GM12878 (cell line): Measurements from ENCODE around the gene PLPP3. TPM values are rescaled to one million over a fixed set of nuclear protein-coding genes. Genes with fewer than 3 reads are reported as not detected.

Experiments
- ATAC-seq: fragments of 200-7000 bp; cut with Tn5 transposase; 3 replicates; pipeline ENCODE4 v1.9.1; 2020; ENCODE audit warnings: mild to moderate bottlenecking, moderate library complexity
- BruUV-seq: library from RNA; stranded (reverse); fragments of 400-500 nt; replicated peaks from 2 replicates; lab custom pipeline; 2021; lab: Mats Ljungman, UMichigan
- CTCF ChIA-PET: fragments of 300-600 bp; sonication (Branson Sonifier 250); formaldehyde crosslinking; extraction: SDS; loops from one replicate; lab custom pipeline; 2021; ENCODE audit warnings: inconsistent platforms; lab: Yijun Ruan, JAX
- POLR2A ChIA-PET: fragments of 350-600 bp; formaldehyde crosslinking; extraction: SDS; loops from one replicate; lab custom pipeline; 2021; ENCODE audit warnings: inconsistent platforms; lab: Charles Lee
- RAD21 ChIA-PET: fragments of 300-600 bp; sonication (Branson Sonifier 250); formaldehyde crosslinking; loops from one replicate; lab custom pipeline; 2023; ENCODE audit warnings: antibody characterized with exemption; ENCODE audit not compliant: unreplicated experiment; lab: Charles Lee
- SMC1A ChIA-PET: fragments of 300-600 bp; sonication (Branson Sonifier 250); formaldehyde crosslinking; loops from one replicate; lab custom pipeline; 2023; ENCODE audit not compliant: unreplicated experiment, uncharacterized antibody; lab: Charles Lee
- DNase-seq: peaks from one replicate; pipeline ENCODE4 v3.0.0-alpha.2; 2011; ENCODE audit warnings: low read depth, low spot score
- FAIRE-seq: peaks from 3 replicates; lab custom pipeline; 2011; peaks lifted over from hg19 to GRCh38; lab: Jason Lieb, UNC
- H2AFZ ChIP-seq: 2 replicates; pipeline ENCODE4 v1.6.0; 2011; ENCODE audit warnings: low read depth, low read length, control low read depth; ENCODE audit not compliant: control insufficient read depth
- H3K27ac ChIP-seq: 2 replicates; pipeline ENCODE4 v1.5.1; 2011; ENCODE audit warnings: control low read depth; ENCODE audit not compliant: control insufficient read depth, insufficient read depth
- H3K27me3 ChIP-seq, 2 experiments: replicated peaks in 1 of 2; 2 replicates each; pipeline versions ENCODE4 v1.6.0 to v1.6.1; 2011; ENCODE audit warnings: low read length in 1 of 2; ENCODE audit not compliant: control insufficient read depth in 2 of 2, insufficient read depth in 2 of 2
- H3K36me3 ChIP-seq, 2 experiments: 2 replicates each; pipeline ENCODE4 v1.5.1; 2011; ENCODE audit warnings: low read length in 1 of 2; ENCODE audit not compliant: control insufficient read depth in 2 of 2, insufficient read depth in 2 of 2
- H3K4me1 ChIP-seq: 2 replicates; pipeline ENCODE4 v1.6.1; 2011; ENCODE audit warnings: mild to moderate bottlenecking, low read length, moderate library complexity, mixed read lengths; ENCODE audit not compliant: control insufficient read depth, insufficient read depth
- H3K4me2 ChIP-seq: 2 replicates; pipeline ENCODE4 v1.6.0; 2011; ENCODE audit warnings: control low read depth; ENCODE audit not compliant: control insufficient read depth, insufficient read depth
- H3K4me3 ChIP-seq: fragments of 200-600 bp; sonication (generic); 2 replicates; pipeline ENCODE4 v1.5.1; 2016
- H3K79me2 ChIP-seq: 2 replicates; pipeline ENCODE4 v1.6.0; 2011; ENCODE audit warnings: low read length; ENCODE audit not compliant: control insufficient read depth, insufficient read depth
- H3K9ac ChIP-seq: 2 replicates; pipeline ENCODE4 v1.8.0; 2011; ENCODE audit warnings: low read length, control low read depth, mixed read lengths; ENCODE audit not compliant: control insufficient read depth, insufficient read depth
- H3K9me3 ChIP-seq: replicated peaks from 3 replicates; pipeline ENCODE4 v1.5.1; 2011; ENCODE audit warnings: mild to moderate bottlenecking, low read length; ENCODE audit not compliant: control insufficient read depth, insufficient read depth
- H4K20me1 ChIP-seq: 2 replicates; pipeline ENCODE4 v1.6.0; 2011; ENCODE audit not compliant: control insufficient read depth, insufficient read depth
- ATF3 ChIP-seq: IDR thresholded peaks from 2 replicates; pipeline ENCODE4 v1.6.1; 2011; ENCODE audit warnings: low read depth, mild to moderate bottlenecking, low read length, moderate library complexity, borderline replicate concordance; ENCODE audit errors: extremely low read depth
- ATF7 ChIP-seq: fragments of 450-650 bp; IDR thresholded peaks from 2 replicates; pipeline ENCODE4 v1.6.1; 2016; ENCODE audit warnings: low read depth, mild to moderate bottlenecking
- CHD4 ChIP-seq: fragments of 200-600 bp; sonication (generic); IDR thresholded peaks from 2 replicates; pipeline ENCODE4 v1.6.1; 2016; ENCODE audit warnings: mild to moderate bottlenecking
- EP300 ChIP-seq, 2 experiments: fragments of 150-350 bp in 1 of 2; IDR thresholded peaks; 2 replicates each; pipeline ENCODE4 v1.6.1; 2011 to 2012; ENCODE audit warnings: low read depth in 2 of 2, low read length in 2 of 2, borderline replicate concordance in 1 of 2, improper control_type of control experiment in 1 of 2, inconsistent platforms in 1 of 2; ENCODE audit not compliant: control insufficient read depth in 1 of 2
- FOXM1 ChIP-seq: IDR thresholded peaks from 2 replicates; pipeline ENCODE4 v1.6.1; 2012; ENCODE audit warnings: low read depth, mild to moderate bottlenecking, inconsistent platforms, low read length, moderate library complexity
- JUND ChIP-seq: IDR thresholded peaks from 2 replicates; pipeline ENCODE4 v1.6.1; 2012; ENCODE audit warnings: low read depth, mild to moderate bottlenecking, low read length, improper control_type of control experiment, moderate library complexity
- MEF2B ChIP-seq: fragments of 450-650 bp; IDR thresholded peaks from 2 replicates; pipeline ENCODE4 v1.6.1; 2018; ENCODE audit warnings: mild to moderate bottlenecking, moderate library complexity; ENCODE audit not compliant: partially characterized antibody, poor library complexity, severe bottlenecking
- PKNOX1 ChIP-seq: fragments of 450-650 bp; IDR thresholded peaks from 2 replicates; pipeline ENCODE4 v1.6.1; 2016; ENCODE audit warnings: mild to moderate bottlenecking
- PML ChIP-seq: IDR thresholded peaks from 2 replicates; pipeline ENCODE4 v1.6.1; 2012; ENCODE audit warnings: low read length, inconsistent platforms
- SMAD5 ChIP-seq: IDR thresholded peaks from 2 replicates; pipeline ENCODE4 v1.6.1; 2016; ENCODE audit warnings: antibody characterized with exemption, low read depth
- ZBED1 ChIP-seq: IDR thresholded peaks from 2 replicates; pipeline ENCODE4 v1.6.1; 2016; ENCODE audit warnings: borderline replicate concordance
- ZNF384 ChIP-seq: IDR thresholded peaks from 2 replicates; pipeline ENCODE4 v1.6.1; 2012; ENCODE audit warnings: low read depth, mild to moderate bottlenecking, low read length, improper control_type of control experiment, borderline replicate concordance
- WGBS: methylation state at CpG from one replicate; pipeline ENCODE4 v1.1.6; 2016; ENCODE audit warnings: low lambda C conversion rate; ENCODE audit not compliant: insufficient replicate concordance, insufficient coverage; ENCODE audit errors: missing lambda C conversion rate; 5-methylcytosine and 5-hydroxymethylcytosine counted together
- in situ Hi-C: fragments of 300-500 bp; cut with MboI; formaldehyde crosslinking; loops from 9 replicates; pipeline ENCODE4 v1.14.3; 2018; ENCODE audit warnings: mixed read lengths
- intact Hi-C: fragments of 100-400 bp; cut with micrococcal nuclease; formaldehyde crosslinking; loops from one replicate; pipeline ENCODE4 v1.14.2; 2022; ENCODE audit not compliant: unreplicated experiment
- polyA plus RNA-seq, 11 experiments: library from polyadenylated mRNA; depleted of rRNA in 4 of 11; unstranded in 6 of 11; stranded (reverse) in 5 of 11; fragments of >200 nt; fragmentation: Nextera tagmentation in 4 of 11; fragmentation: Illumina TruSeq in 1 of 11; extraction: Ambion mirVana in 4 of 11; extraction: Trizol in 1 of 11; gene quantifications; 1 replicate in 1 of 11; 2 replicates in 10 of 11; pipeline versions ENCODE4 v1.2.1 to v1.2.3, GENCODE V29; 2011 to 2016; ENCODE audit warnings: inconsistent platforms in 2 of 11, missing spikeins in 2 of 11, low read depth in 1 of 11
- total RNA-seq, 4 experiments: library from RNA; depleted of rRNA in 3 of 4; stranded (reverse); fragments of >200 nt in 3 of 4; fragmentation: Illumina TruSeq in 1 of 4; extraction: Trizol in 1 of 4; gene quantifications; 2 replicates each; pipeline versions ENCODE4 v1.2.1 to v1.2.3, GENCODE V29; 2013 to 2021

The PLPP3 gene
- total and polyA plus RNA-seq, 10 of the 15 experiments (the other 5 are each of a cell fraction or from before 2014, with no cell fraction given): 6.4 to 26.8 (median 9.5) TPM

- H3K27ac ChIP-seq: no peak overlapping the region
- ChIA-PET POLR2A (interaction anchor here (0.7 to 11.1 kb wide), 6 partner anchors 8 to 689 kb away, joined by 3 to 195 read pairs (median 4); partner anchors contain the start of gene PLPP3), RAD21 (interaction anchor here (1.0 to 11.4 kb wide), 9 partner anchors 8 to 287 kb away, joined by 4 to 381 read pairs (median 39); partner anchors contain the start of gene PLPP3), CTCF (interaction anchor here (0.6 to 11.0 kb wide), 6 partner anchors 13 to 157 kb away, joined by 3 to 253 read pairs (median 4); partner anchors contain the start of gene PLPP3), SMC1A (interaction anchor here (0.8 to 14.1 kb wide), 15 partner anchors 11 to 495 kb away, joined by 3 to 439 read pairs (median 6); partner anchors contain the start of gene PLPP3)
- TF ChIP-seq ZBED1: no peak
- peak; percentile 34; the same call in 1 of the 2 replicates for TF ChIP-seq ATF7
- H4K20me1 ChIP-seq: no peaks in the 10 kb centered on the region
- DNase-seq (no peak), FAIRE-seq (no peak), ATAC-seq (no peak)
- intact Hi-C loops (loop anchor here (10.0 kb wide), 1 partner anchor 1351 kb away; the partner anchor contains the start of gene USP24), in situ Hi-C loops (no loop called here)
- no peaks in the 10 kb centered on the region for H3K36me3 ChIP-seq
- H3K4me3 ChIP-seq: no peak overlapping the region
- no peak overlapping the region for H2AFZ ChIP-seq
- no peaks in the 10 kb centered on the region for H3K79me2 ChIP-seq
- WGBS: 64% methylated on average over 9 of the region's 9 CpGs
- 0 out of 4 replicates have a peak, but pooled peaks cover 0 to 2% of the 10 kb centered on the region in 2 experiments for H3K27me3 ChIP-seq
- H3K4me2 ChIP-seq: no peak overlapping the region
- no TSS peak for BruUV-seq
- no peaks in the 10 kb centered on the region; the same call in 1 of the 2 replicates for H3K4me1 ChIP-seq
- H3K9me3 ChIP-seq: no peaks in the 10 kb centered on the region
- H3K9ac ChIP-seq: no peak overlapping the region
Measured at GRCh38 chr1:56566061-56566744, 13.2 kb downstream of the PLPP3 start.

DNA sequence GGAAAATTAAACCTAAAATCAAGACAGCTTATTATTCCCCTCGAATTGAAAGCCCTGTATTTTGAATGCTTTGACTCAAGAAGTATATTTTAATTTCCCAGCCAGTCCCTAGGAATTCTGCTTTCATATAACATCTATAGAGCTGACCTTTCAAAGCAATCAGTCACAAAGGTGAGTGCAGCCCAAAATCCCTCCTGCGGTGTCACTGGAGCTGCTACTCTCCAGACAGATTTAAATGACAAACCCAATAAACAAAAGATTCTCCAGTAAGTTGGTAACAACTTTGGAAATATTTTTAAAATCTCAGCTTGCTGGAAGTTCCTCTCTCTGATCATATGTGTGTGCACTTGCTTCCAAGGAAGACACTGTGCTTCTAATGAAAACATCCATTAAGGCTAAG, 14.7 kb downstream of the PLPP3 start:
- H3K9me3 ChIP-seq: no peaks in the 10 kb centered on the region
- H3K27me3 ChIP-seq: no peaks in the 10 kb centered on the region
- H3K4me2 ChIP-seq: no peak overlapping the region
- ATAC-seq: no peak
- FAIRE-seq: no peak
- ChIA-PET RAD21 (interaction anchor here (0.7 to 11.4 kb wide), 20 partner anchors 10 to 704 kb away, joined by 3 to 381 read pairs (median 6); partner anchors contain the start of gene PLPP3), CTCF (interaction anchor here (0.6 to 11.0 kb wide), 16 partner anchors 9 to 436 kb away, joined by 3 to 253 read pairs (median 4); partner anchors contain the start of gene PLPP3), SMC1A (interaction anchor here (0.9 to 14.1 kb wide), 25 partner anchors 12 to 1357 kb away, joined by 3 to 439 read pairs (median 5); partner anchors contain the start of gene PLPP3), POLR2A (interaction anchor here (0.6 to 11.1 kb wide), 12 partner anchors 10 to 233 kb away, joined by 3 to 195 read pairs (median 4); partner anchors contain the start of gene PLPP3)
- WGBS: 19% methylated on average over 2 of the region's 2 CpGs
- H3K36me3 ChIP-seq: no peaks in the 10 kb centered on the region
- no peak for DNase-seq
- no peak overlapping the region for H2AFZ ChIP-seq
- no peak overlapping the region for H3K9ac ChIP-seq
- H3K79me2 ChIP-seq: no peaks in the 10 kb centered on the region
- no TSS peak for BruUV-seq
- H3K4me3 ChIP-seq: no peak overlapping the region
- in situ Hi-C loops: no loop called here
- intact Hi-C loops: loop anchor here (2.0 to 10.0 kb wide), 2 partner anchors 40 to 1350 kb away; partner anchors contain the start of gene USP24
- no peaks in the 10 kb centered on the region for H4K20me1 ChIP-seq
- H3K27ac ChIP-seq: no peak overlapping the region
- H3K4me1 ChIP-seq: no peaks in the 10 kb centered on the region; the same call in 1 of the 2 replicates
- TF ChIP-seq JUND: no peak
- TF ChIP-seq ZNF384: no peak
- no peak for TF ChIP-seq ATF3
- no peak for TF ChIP-seq FOXM1
- TF ChIP-seq MEF2B: no peak
- no peak for TF ChIP-seq PML
- TF ChIP-seq CHD4: no peak
- no peak for TF ChIP-seq PKNOX1
- no peak for TF ChIP-seq EP300 (IDR thresholded peaks at IDR 0.05; ENCODE audit: borderline replicate concordance in 1 of 2, control insufficient read depth in 1 of 2, low read depth in 2 of 2, low read length in 2 of 2)
- no peak for TF ChIP-seq SMAD5
